Thyroid gland (tissue), 4 donors: ENCODE data around the gene RETREG1. TPM values are rescaled to one million over a fixed set of nuclear protein-coding genes. Genes with fewer than 3 reads are reported as not detected.

ENCODE experiments used
- DNase-seq, 2 donors: peaks; one replicate each; pipeline ENCODE4 v3.0.0-alpha.2; 2019
- H3K27ac ChIP-seq, 3 donors: fragments of 200-600 bp; sonication (generic); 1 replicate in 2 of 3; 2 replicates in 1 of 3; pipeline ENCODE4 v1.5.1; 2016 to 2019; ENCODE audit warnings: mild to moderate bottlenecking in 1 of 3, moderate library complexity in 1 of 3
- H3K27me3 ChIP-seq: fragments of 200-600 bp; sonication (generic); one replicate; pipeline ENCODE4 v1.5.1; 2019
- H3K36me3 ChIP-seq, 2 donors: fragments of 200-600 bp; sonication (generic); one replicate each; pipeline ENCODE4 v1.5.1; 2016 to 2019
- H3K4me1 ChIP-seq, 2 donors: fragments of 200-600 bp; sonication (generic); one replicate each; pipeline ENCODE4 v1.5.1; 2017 to 2019
- H3K4me3 ChIP-seq, 3 donors: fragments of 200-600 bp; sonication (generic); replicated peaks in 1 of 3; 1 replicate in 2 of 3; 2 replicates in 1 of 3; pipeline ENCODE4 v1.5.1; 2016; ENCODE audit warnings: mild to moderate bottlenecking in 1 of 3
- H3K9me3 ChIP-seq: fragments of 200-600 bp; sonication (generic); one replicate; pipeline ENCODE4 v1.5.1; 2017
- CTCF ChIP-seq, 6 experiments: fragments of 200-600 bp in 3 of 6; fragments of 450-650 bp in 3 of 6; sonication (generic) in 3 of 6; IDR thresholded peaks; one replicate each; pipeline ENCODE4 v1.5.1; 2016 to 2019; ENCODE audit warnings: antibody characterized with exemption in 6 of 6, mild to moderate bottlenecking in 2 of 6, inconsistent platforms in 1 of 6, moderate library complexity in 1 of 6
- POLR2A ChIP-seq, 2 donors: fragments of 450-650 bp; IDR thresholded peaks; one replicate each; pipeline ENCODE4 v1.6.1; 2017; ENCODE audit warnings: antibody characterized with exemption in 2 of 2, mild to moderate bottlenecking in 2 of 2, moderate library complexity in 1 of 2
- WGBS, 2 donors: methylation state at CpG; one replicate each; pipeline ENCODE4 v1.1.5; 2017; 5-methylcytosine and 5-hydroxymethylcytosine counted together
- intact Hi-C: fragments of 100-400 bp; cut with DNase I; formaldehyde crosslinking; loops from one replicate; pipeline ENCODE4 v1.15.1; 2023
- total RNA-seq, 4 donors: library from RNA; depleted of rRNA; stranded (reverse); fragments of >200 nt; gene quantifications; one replicate each; pipeline ENCODE4 v1.2.3, GENCODE V29; 2016

Gene RETREG1
- total RNA-seq, 4 donors from 2014 or later: 14.8 to 22.1 (median 17.9) TPM

- intact Hi-C loops: no loop called here
- TF ChIP-seq POLR2A (IDR thresholded peaks at IDR 0.05) (no peak), CTCF (IDR thresholded peaks at IDR 0.05) (no peak)
- H3K4me1 ChIP-seq: peaks cover 0 to 9% of the 10 kb centered on the region in 2 donors
- no peaks in the 10 kb centered on the region for H3K36me3 ChIP-seq
- WGBS, 2 donors: 82 to 98% methylated on average over 2 of the region's 2 CpGs
- no peak for DNase-seq
- H3K27me3 ChIP-seq: no peaks in the 10 kb centered on the region
- H3K4me3 ChIP-seq: no peak overlapping the region
- H3K9me3 ChIP-seq: no peaks in the 10 kb centered on the region
- H3K27ac ChIP-seq: no peak overlapping the region
These were observed 119.3 kb downstream of the RETREG1 start for GRCh38 chr5:16497546-16497945.

- no peak overlapping the region for H3K27ac ChIP-seq
- 71 to 76% methylated on average over 1 of the region's 1 CpG for whole genome bisulfite sequencing, 2 donors
- H3K4me3 ChIP-seq: no peak overlapping the region
- no peak for DNase-seq
- H3K36me3 ChIP-seq: no peaks in the 10 kb centered on the region
- H3K9me3 ChIP-seq: no peaks in the 10 kb centered on the region
- peaks cover 0 to 9% of the 10 kb centered on the region in 2 donors for H3K4me1 ChIP-seq
- intact Hi-C loops: loop anchor here (5.0 kb wide), 1 partner anchor 44 kb away; no protein-coding TSS in a partner anchor
- H3K27me3 ChIP-seq: no peaks in the 10 kb centered on the region
- TF ChIP-seq CTCF (IDR thresholded peaks at IDR 0.05) (no peak), POLR2A (IDR thresholded peaks at IDR 0.05) (no peak)
These were observed 123.5 kb downstream of the RETREG1 start for GRCh38 chr5:16493261-16493660.

- intact Hi-C loops: loop anchor here (5.0 kb wide), 1 partner anchor 45 kb away; no protein-coding TSS in a partner anchor
- TF ChIP-seq POLR2A (IDR thresholded peaks at IDR 0.05) (no peak), CTCF (IDR thresholded peaks at IDR 0.05) (no peak)
- Histone ChIP-seq H3K36me3 (no peaks in the 10 kb centered on the region), H3K27ac (no peak overlapping the region), H3K27me3 (no peaks in the 10 kb centered on the region), H3K4me1 (peaks cover 0 to 9% of the 10 kb centered on the region in 2 donors), H3K4me3 (no peak overlapping the region), H3K9me3 (no peaks in the 10 kb centered on the region)
- WGBS, 2 donors: 78% methylated on average over 10 of the region's 10 CpGs
- DNase-seq: peak in 1 of 2 donors; percentile 11
These were observed 124.2 kb downstream of the RETREG1 start for GRCh38 chr5:16492398-16493140.

GRCh38 chr5:16490911-16491310 lies 125.9 kb downstream of the RETREG1 start:
- Histone ChIP-seq H3K27me3 (no peaks in the 10 kb centered on the region), H3K4me1 (peaks cover 0 to 9% of the 10 kb centered on the region in 2 donors), H3K4me3 (no peak overlapping the region), H3K9me3 (no peaks in the 10 kb centered on the region), H3K27ac (no peak overlapping the region), H3K36me3 (no peaks in the 10 kb centered on the region)
- WGBS, 2 donors: 87 to 91% methylated on average over 8 of the region's 8 CpGs
- intact Hi-C loops: loop anchor here (5.0 kb wide), 1 partner anchor 46 kb away; no protein-coding TSS in a partner anchor
- no peak for DNase-seq
- TF ChIP-seq POLR2A (IDR thresholded peaks at IDR 0.05) (no peak), CTCF (IDR thresholded peaks at IDR 0.05) (no peak)

GRCh38 chr5:16489322-16489791 lies 127.4 kb downstream of the RETREG1 start:
- WGBS, 2 donors: 36 to 54% methylated on average over 1 of the region's 1 CpG
- Histone ChIP-seq H3K27ac (no peak overlapping the region), H3K4me3 (no peak overlapping the region), H3K9me3 (no peaks in the 10 kb centered on the region), H3K36me3 (no peaks in the 10 kb centered on the region), H3K4me1 (peaks cover 0 to 9% of the 10 kb centered on the region in 2 donors), H3K27me3 (no peaks in the 10 kb centered on the region)
- TF ChIP-seq CTCF (IDR thresholded peaks at IDR 0.05) (peak in 5 of 6 experiments; percentile 38 to 88 (median 72)), POLR2A (IDR thresholded peaks at IDR 0.05) (no peak)
- no peak for DNase-seq
- intact Hi-C loops: no loop called here
